ENCODE results near the gene SUSD6. TPM values are rescaled to one million over a fixed set of nuclear protein-coding genes. Genes with fewer than 3 reads are reported as not detected.
A peak's percentile ranks its signal among the peaks of the same experiment; 100 is the strongest.

SUSD6 gene
- total RNA-seq, 1 experiment from 2014 or later: 21.5 TPM

- Histone ChIP-seq H3K4me3 (ENCODE audit: low read depth, low read length) (no peak overlapping the region), H3K9me3 (no peaks in the 10 kb centered on the region), H3K4me1 (peaks cover 1% of the 10 kb centered on the region; the same call in 1 of the 2 replicates), H3K36me3 (ENCODE audit: control insufficient read depth, insufficient read depth, low read length) (no peaks in the 10 kb centered on the region), H3K27me3 (replicated peaks; ENCODE audit: control insufficient read depth, insufficient read depth, low read length) (no peaks in the 10 kb centered on the region)
- DNase-seq: no peak
- ChIA-PET CTCF (interaction anchor here (0.5 to 1.7 kb wide), 10 partner anchors 16 to 175 kb away, joined by 3 to 10 read pairs (median 5); partner anchors contain the start of gene SUSD6), POLR2A (interaction anchor here (0.6 kb wide), 1 partner anchor 155 kb away, joined by 3 read pairs; no protein-coding TSS in a partner anchor)
- H3K36me3 Mint-ChIP-seq (ENCODE audit: insufficient read depth, unreplicated experiment): no peaks in the 10 kb centered on the region
- TF ChIP-seq CTCF (IDR thresholded peaks at IDR 0.05; ENCODE audit: insufficient read depth in 1 of 2, low read depth in 1 of 2, low read length in 1 of 2, severe bottlenecking in 1 of 2, unreplicated experiment in 1 of 2): no peak
- H3K27me3 Mint-ChIP-seq (ENCODE audit: insufficient read depth, unreplicated experiment): peaks cover 3% of the 10 kb centered on the region
- intact Hi-C loops (cut with micrococcal nuclease; ENCODE audit: unreplicated experiment): no loop called here
- H3K27ac Mint-ChIP-seq (ENCODE audit: unreplicated experiment): no peak overlapping the region
- H3K4me1 Mint-ChIP-seq (ENCODE audit: low read depth, unreplicated experiment): peaks cover 20% of the 10 kb centered on the region
- no peaks in the 10 kb centered on the region for H3K9me3 Mint-ChIP-seq (ENCODE audit: unreplicated experiment)
- no peak overlapping the region for H3K4me3 Mint-ChIP-seq (ENCODE audit: unreplicated experiment)
- no TSS peak for BruUV-seq (replicated peaks)
Measured at GRCh38 chr14:69579476-69579875, 31.9 kb upstream of the SUSD6 start.

GRCh38 chr14:69580009-69580577, 31.3 kb upstream of the SUSD6 start:
- H3K9me3 ChIP-seq: no peaks in the 10 kb centered on the region
- CTCF ChIA-PET: interaction anchor here (0.5 to 1.7 kb wide), 11 partner anchors 16 to 176 kb away, joined by 3 to 10 read pairs (median 5); partner anchors contain the start of gene SUSD6
- peaks cover 16% of the 10 kb centered on the region for H3K4me1 Mint-ChIP-seq (ENCODE audit: low read depth, unreplicated experiment)
- BruUV-seq (replicated peaks): no TSS peak
- no peaks in the 10 kb centered on the region for H3K27me3 Mint-ChIP-seq (ENCODE audit: insufficient read depth, unreplicated experiment)
- peak; percentile 37 to 77 for TF ChIP-seq CTCF (IDR thresholded peaks at IDR 0.05; ENCODE audit: insufficient read depth in 1 of 2, low read depth in 1 of 2, low read length in 1 of 2, severe bottlenecking in 1 of 2, unreplicated experiment in 1 of 2)
- H3K36me3 ChIP-seq (ENCODE audit: control insufficient read depth, insufficient read depth, low read length): no peaks in the 10 kb centered on the region
- POLR2A ChIA-PET: no interaction called here
- no peak overlapping the region for H3K4me3 Mint-ChIP-seq (ENCODE audit: unreplicated experiment)
- H3K9me3 Mint-ChIP-seq (ENCODE audit: unreplicated experiment): no peaks in the 10 kb centered on the region
- H3K27me3 ChIP-seq (replicated peaks; ENCODE audit: control insufficient read depth, insufficient read depth, low read length): no peaks in the 10 kb centered on the region
- no peak overlapping the region for H3K4me3 ChIP-seq (ENCODE audit: low read depth, low read length)
- H3K27ac Mint-ChIP-seq (ENCODE audit: unreplicated experiment): no peak overlapping the region
- H3K36me3 Mint-ChIP-seq (ENCODE audit: insufficient read depth, unreplicated experiment): no peaks in the 10 kb centered on the region
- peak; percentile 71 to 73 for DNase-seq
- H3K4me1 ChIP-seq: no peaks in the 10 kb centered on the region; the same call in 1 of the 2 replicates
- intact Hi-C loops (cut with micrococcal nuclease; ENCODE audit: unreplicated experiment): loop anchor here (5.0 to 10.0 kb wide), 2 partner anchors 235 to 737 kb away; no protein-coding TSS in a partner anchor

GRCh38 chr14:69581316-69581935, 30.0 kb upstream of the SUSD6 start:
- DNase-seq: no peak
- H3K4me3 Mint-ChIP-seq (ENCODE audit: unreplicated experiment): no peak overlapping the region
- Histone ChIP-seq H3K4me3 (ENCODE audit: low read depth, low read length) (no peak overlapping the region), H3K36me3 (ENCODE audit: control insufficient read depth, insufficient read depth, low read length) (no peaks in the 10 kb centered on the region), H3K4me1 (no peaks in the 10 kb centered on the region; the same call in 1 of the 2 replicates), H3K27me3 (replicated peaks; ENCODE audit: control insufficient read depth, insufficient read depth, low read length) (no peaks in the 10 kb centered on the region), H3K9me3 (no peaks in the 10 kb centered on the region)
- POLR2A ChIA-PET: interaction anchor here (0.6 kb wide), 1 partner anchor 20 kb away, joined by 4 read pairs; no protein-coding TSS in a partner anchor
- H3K9me3 Mint-ChIP-seq (ENCODE audit: unreplicated experiment): no peaks in the 10 kb centered on the region
- H3K4me1 Mint-ChIP-seq (ENCODE audit: low read depth, unreplicated experiment): peaks cover 12% of the 10 kb centered on the region
- intact Hi-C loops (cut with micrococcal nuclease; ENCODE audit: unreplicated experiment): loop anchor here (5.0 to 10.0 kb wide), 2 partner anchors 233 to 736 kb away; no protein-coding TSS in a partner anchor
- TF ChIP-seq CTCF (IDR thresholded peaks at IDR 0.05; ENCODE audit: insufficient read depth in 1 of 2, low read depth in 1 of 2, low read length in 1 of 2, severe bottlenecking in 1 of 2, unreplicated experiment in 1 of 2): no peak
- no TSS peak for BruUV-seq (replicated peaks)
- CTCF ChIA-PET: no interaction called here
- H3K27me3 Mint-ChIP-seq (ENCODE audit: insufficient read depth, unreplicated experiment): no peaks in the 10 kb centered on the region
- H3K36me3 Mint-ChIP-seq (ENCODE audit: insufficient read depth, unreplicated experiment): no peaks in the 10 kb centered on the region
- H3K27ac Mint-ChIP-seq (ENCODE audit: unreplicated experiment): no peak overlapping the region

Measured in Caco-2 (cell line).